HG02642 (cell line): ENCODE results near the gene EOGT.

Experiments used
- ATAC-seq: cut with Tn5 transposase; IDR thresholded peaks from one replicate; pipeline ENCODE4 v1.9.1; 2021; ENCODE audit warnings: mild to moderate bottlenecking; ENCODE audit not compliant: unreplicated experiment, poor library complexity

Gene EOGT

DNA sequence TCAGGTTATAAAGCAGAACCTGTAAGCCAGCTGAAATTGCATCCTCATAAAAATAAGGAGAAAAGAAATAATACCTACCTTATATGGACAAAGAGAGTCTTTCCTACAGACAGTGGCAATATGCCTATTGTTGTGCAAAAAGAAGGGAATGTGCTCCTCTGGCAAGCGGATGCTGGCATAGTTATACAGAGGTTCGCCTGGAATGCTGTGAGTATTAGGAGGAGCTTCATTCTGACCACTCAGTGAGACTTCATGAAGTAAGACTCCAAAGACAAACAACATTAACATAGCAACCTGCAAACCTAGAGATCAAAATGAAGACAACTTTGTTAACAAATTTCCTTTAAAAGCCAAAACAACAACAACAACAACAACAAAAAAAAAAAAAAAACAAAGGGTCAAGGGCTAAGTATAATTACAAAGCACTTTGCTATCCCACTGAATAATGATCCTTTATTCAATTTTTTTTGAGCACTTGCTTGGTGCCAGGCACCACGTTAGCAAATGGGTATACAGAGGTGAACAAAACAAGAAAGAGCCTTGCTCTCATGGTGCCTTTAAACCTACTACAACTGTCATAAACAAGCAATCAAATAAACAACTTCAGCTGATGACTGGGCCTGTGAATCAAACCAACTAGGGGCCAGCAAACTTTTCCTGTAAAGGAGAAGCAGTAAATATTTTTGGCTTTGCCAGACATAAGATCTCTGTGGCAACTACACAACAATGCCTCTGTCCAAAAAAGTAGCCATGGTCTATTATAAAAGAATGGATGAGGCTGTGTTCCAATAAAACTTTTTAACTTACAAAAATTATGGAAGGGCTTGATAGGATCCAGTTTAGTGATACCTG, 3.7 kb downstream of the EOGT start:
- no peak for ATAC-seq

DNA sequence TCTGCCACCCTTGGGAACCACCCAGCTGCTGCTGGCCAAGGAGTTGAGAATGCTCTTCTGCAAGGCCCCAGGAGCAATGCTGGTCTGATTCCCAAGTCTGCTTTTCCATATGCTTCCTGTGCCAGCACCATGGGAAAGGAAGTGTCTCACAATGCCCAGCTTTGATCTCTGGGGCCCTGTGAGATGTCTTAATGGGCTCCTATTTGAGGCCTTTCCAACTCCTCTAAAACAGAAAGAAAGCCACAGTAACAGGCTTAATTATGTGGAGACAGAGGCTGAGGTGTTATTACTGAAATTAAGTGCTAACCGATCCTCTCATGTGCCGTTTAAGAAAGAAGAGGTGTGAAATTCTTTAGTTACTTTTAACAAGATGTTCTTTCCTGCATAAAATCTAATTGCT, 4.5 kb downstream of the EOGT start:
- no peak for ATAC-seq

GRCh38 chr3:69005791-69006482, 7.5 kb downstream of the EOGT start:
- no peak for ATAC-seq

DNA sequence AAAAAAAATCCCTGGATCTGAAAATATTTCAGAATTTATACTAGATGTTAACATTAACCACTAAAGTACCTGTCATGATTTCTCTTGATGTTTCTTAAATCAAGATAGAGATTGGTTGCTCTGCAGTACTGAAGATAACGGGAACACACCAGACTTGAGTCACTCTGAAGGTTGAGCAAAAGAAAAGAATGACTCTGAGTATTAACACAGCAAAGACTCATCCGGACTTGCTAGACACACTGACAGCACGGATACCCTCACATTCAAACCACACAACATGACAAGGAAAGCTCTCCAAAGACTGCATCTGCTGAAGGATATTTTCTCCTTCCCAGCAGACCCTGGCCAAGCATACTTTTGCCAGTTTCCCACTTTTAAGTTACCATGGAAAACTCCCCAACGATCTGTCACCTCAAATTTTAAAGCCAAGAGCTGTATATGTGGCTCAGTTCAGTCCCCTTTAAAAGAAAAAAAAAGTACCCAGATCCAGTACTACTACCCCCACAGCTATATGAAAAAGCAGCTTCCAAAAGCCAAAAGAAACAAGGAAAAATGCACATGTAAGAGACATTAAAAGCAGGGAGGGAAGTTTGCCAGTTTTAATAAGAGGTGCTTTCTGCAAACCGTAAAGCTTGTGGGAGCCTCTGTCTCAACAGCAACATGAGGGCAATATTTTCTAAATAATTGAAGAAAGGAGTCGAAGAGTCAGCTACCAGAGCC, 8.3 kb downstream of the EOGT start:
- no peak for ATAC-seq

GRCh38 chr3:69004138-69004537, 9.3 kb downstream of the EOGT start:
- ATAC-seq: no peak

GRCh38 chr3:68999605-69000004, 13.9 kb downstream of the EOGT start:
- no peak for ATAC-seq

- no peak for ATAC-seq
These were observed 14.3 kb downstream of the EOGT start for GRCh38 chr3:68999158-68999557.

GRCh38 chr3:68997887-68998286, 15.6 kb downstream of the EOGT start:
- no peak for ATAC-seq

- ATAC-seq: no peak
These were observed 17.0 kb downstream of the EOGT start for GRCh38 chr3:68996356-68996995.

DNA sequence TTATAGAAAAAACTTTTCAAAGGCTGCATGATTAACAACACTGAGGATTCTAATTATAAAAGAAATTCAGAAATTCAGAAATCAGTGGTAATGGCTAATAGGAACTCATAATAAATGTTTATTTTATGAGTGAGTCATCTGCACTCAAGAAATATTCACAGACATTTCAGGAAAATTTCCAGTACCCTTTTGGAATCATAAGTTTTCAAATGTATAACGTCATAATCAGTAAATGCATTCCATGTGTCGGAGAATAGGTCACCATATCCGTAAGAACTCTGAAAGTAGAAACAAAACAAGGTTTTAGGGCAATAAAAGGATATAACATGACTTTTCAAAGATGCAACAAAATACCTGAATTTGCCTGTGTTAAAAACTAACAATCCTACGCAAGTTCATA, 24.7 kb downstream of the EOGT start:
- no peak for ATAC-seq

DNA sequence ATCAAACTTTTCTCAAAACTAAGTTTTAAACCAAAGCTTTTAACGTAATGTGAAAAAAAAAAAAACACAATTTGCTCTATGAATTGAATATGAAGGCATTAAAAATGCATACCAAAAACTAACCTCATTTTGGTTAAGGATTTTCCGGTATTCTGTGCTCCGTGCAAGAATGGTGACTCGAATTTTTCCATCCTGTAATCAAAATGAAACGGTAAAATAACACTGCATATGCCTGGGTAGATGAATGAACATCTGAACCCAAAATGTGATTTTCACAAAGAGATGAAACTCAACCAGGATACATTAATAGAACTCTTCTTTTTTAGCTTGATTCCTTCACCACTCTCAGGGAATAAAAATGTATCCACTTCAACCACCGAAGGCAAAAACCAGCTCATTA, 26.2 kb downstream of the EOGT start:
- ATAC-seq: no peak

DNA sequence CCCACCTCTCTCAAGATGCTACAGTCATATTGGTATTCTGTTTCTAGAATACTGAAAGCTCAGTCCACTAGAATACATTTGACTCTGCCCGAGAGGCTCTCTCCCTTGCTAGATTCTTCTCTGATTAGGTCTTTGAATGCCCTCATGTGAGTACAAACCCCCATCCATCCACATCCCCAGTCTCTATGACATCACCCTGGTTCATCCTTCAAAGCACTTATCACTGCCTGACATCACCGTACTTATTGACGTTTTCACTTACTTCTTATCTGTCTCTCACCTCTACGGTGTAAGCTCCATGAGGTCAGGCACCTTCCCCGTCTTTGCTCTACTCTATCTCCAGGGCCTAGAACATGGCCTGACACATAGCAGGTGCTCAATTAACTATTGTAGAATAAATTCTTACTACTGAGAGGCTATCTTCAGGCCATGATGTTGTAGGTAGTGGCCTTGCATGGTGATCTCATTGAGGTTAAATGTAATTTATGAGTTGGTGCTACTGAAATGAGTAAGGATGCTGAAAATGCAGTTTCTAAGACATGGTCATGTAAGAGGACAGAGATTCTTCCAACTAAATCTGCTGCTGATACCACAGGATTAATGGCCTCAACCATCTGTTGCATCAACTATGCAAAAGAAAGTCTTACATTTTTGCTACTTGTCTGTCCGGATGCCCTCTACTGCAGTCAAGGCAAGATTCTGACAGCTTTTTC, 26.8 kb downstream of the EOGT start:
- no peak for ATAC-seq

GRCh38 chr3:68985146-68985790, 28.2 kb downstream of the EOGT start:
- ATAC-seq: no peak

GRCh38 chr3:68984011-68984530, 29.4 kb downstream of the EOGT start:
- no peak for ATAC-seq

DNA sequence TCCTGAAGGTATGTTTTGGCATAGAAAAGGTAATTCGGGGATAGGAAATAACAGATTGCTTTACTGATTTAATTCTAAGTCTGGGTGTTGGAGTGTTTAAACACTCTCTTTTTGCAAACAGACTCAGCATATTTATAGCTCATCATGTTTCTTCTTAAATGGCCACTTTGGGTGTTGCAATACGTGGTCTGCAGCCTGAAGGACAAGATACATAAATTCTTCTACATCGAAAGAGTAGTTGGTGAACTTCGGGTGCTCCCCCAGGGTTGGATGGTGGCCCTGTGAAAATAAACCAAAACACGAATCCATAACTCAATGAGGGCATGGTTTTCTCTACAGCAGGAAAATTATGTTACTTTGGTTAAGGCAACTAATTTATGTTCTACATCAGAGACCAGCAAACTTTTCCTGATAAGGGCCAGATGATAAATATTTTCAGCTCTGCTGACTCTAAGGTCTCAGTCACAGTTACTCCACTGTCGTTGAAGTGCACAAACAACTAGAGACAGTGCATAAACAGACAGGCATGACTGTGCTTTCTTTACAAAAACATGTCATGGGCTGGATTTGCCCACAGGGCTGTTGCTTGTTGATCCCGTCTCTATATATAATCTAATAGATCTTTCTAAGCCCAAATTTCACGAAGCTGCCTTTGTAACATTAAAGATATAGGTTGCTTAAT, 35.9 kb downstream of the EOGT start:
- ATAC-seq: no peak

DNA sequence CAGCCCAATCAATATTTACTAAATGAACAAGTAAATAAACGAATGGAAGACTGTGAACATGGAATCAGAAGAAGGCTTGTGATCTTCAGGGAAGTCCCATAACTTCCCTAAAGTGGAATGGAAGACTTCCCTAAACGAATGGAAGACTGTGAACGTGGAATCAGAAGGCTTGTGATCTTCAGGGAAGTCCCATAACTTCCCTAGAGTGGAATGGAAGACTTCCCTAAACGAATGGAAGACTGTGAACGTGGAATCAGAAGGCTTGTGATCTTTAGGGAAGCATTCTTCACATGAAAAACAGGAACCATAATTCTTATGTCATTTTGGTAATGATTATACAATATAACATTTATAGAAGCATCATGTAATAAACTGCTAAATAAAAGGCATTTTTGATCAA, 38.8 kb downstream of the EOGT start:
- no peak for ATAC-seq

- ATAC-seq: no peak
These were observed 39.8 kb downstream of the EOGT start for GRCh38 chr3:68973639-68974038.

DNA sequence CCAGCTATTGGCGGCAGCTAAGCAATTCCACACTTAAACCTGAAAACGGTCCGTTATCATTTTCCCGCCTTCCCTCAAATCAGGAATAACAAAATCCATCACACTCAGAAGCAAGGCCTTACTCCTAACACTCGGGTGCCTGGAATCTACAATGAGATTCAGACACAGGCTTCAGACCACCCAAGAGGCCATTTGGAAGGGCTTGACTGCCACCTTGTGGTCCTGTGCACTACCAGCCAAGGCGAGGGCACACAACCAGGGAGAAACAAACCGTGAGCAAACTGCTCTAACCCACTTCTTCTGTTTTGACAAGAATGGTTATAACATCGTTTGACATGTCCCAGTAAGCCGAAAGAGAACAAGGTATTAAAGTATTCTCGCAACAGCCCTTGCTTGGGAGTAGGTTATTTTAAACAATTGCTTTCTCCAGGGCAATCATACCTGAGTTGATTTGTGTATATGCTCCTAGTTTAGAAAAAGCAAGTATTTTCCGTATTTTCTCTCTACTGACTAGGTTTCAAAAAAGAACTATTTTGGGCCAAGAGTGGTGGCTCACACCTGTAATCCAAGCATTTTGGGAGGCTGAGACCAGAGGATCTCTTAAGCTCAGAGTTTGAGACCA, 41.0 kb downstream of the EOGT start:
- peak; percentile 85 for ATAC-seq
